Skeletal muscle tissue (tissue), 4 donors: ENCODE data around the gene DSCAM. TPM values are rescaled to one million over a fixed set of nuclear protein-coding genes. Genes with fewer than 3 reads are reported as not detected.

ENCODE experiments used
- H3K27ac ChIP-seq: one replicate; pipeline ENCODE4 v1.7.0; 2013; ENCODE audit warnings: mild to moderate bottlenecking, low read depth, low read length, inconsistent platforms
- H3K27me3 ChIP-seq, 3 donors: one replicate each; pipeline ENCODE4 v1.7.0; 2013; ENCODE audit warnings: low read length in 3 of 3; ENCODE audit not compliant: control insufficient read depth in 3 of 3, insufficient read depth in 3 of 3
- H3K36me3 ChIP-seq, 3 donors: one replicate each; pipeline ENCODE4 v1.7.0; 2013; ENCODE audit warnings: low read length in 3 of 3; ENCODE audit not compliant: control insufficient read depth in 3 of 3, insufficient read depth in 3 of 3
- H3K4me1 ChIP-seq, 3 donors: one replicate each; pipeline ENCODE4 v1.7.0; 2013; ENCODE audit warnings: low read length in 3 of 3, mild to moderate bottlenecking in 3 of 3; ENCODE audit not compliant: control insufficient read depth in 3 of 3, insufficient read depth in 3 of 3
- H3K4me3 ChIP-seq, 3 donors: one replicate each; pipeline ENCODE4 v1.7.0; 2013; ENCODE audit warnings: low read length in 3 of 3
- H3K9ac ChIP-seq, 3 donors: one replicate each; pipeline ENCODE4 v1.7.0; 2013; ENCODE audit warnings: low read length in 3 of 3, mild to moderate bottlenecking in 3 of 3, moderate library complexity in 2 of 3, low read depth in 1 of 3
- H3K9me3 ChIP-seq, 3 donors: one replicate each; pipeline ENCODE4 v1.7.0; 2013; ENCODE audit warnings: low read length in 3 of 3; ENCODE audit not compliant: control insufficient read depth in 3 of 3
- total RNA-seq: library from RNA; depleted of rRNA; stranded (reverse); fragments of >200 nt; gene quantifications from one replicate; pipeline ENCODE4 v1.2.3, GENCODE V29; 2014
- donor health status: Osteomylitis.

Gene DSCAM
- total RNA-seq, 1 donor from 2014 or later = 0.52 TPM

- peaks cover 0 to 5% (median 2%) of the 10 kb centered on the region in 3 donors for H3K9me3 ChIP-seq
Measured at GRCh38 chr21:40316104-40316503, 530.9 kb downstream of the DSCAM start.

GRCh38 chr21:40315626-40316025, 531.3 kb downstream of the DSCAM start:
- Histone ChIP-seq H3K4me1 (no peaks in the 10 kb centered on the region), H3K4me3 (no peak overlapping the region), H3K9ac (no peak overlapping the region), H3K9me3 (peaks cover 0 to 5% (median 2%) of the 10 kb centered on the region in 3 donors), H3K27me3 (no peaks in the 10 kb centered on the region), H3K36me3 (no peaks in the 10 kb centered on the region), H3K27ac (no peak overlapping the region)

More at GRCh38 chr21:40316104-40316503, 530.9 kb downstream of the DSCAM start:
- Histone ChIP-seq H3K27me3 (no peaks in the 10 kb centered on the region), H3K9ac (no peak overlapping the region), H3K27ac (no peak overlapping the region), H3K4me1 (no peaks in the 10 kb centered on the region), H3K36me3 (no peaks in the 10 kb centered on the region), H3K4me3 (no peak overlapping the region)

GRCh38 chr21:40313260-40313659, 533.7 kb downstream of the DSCAM start:
- no peaks in the 10 kb centered on the region for H3K4me1 ChIP-seq
- H3K9me3 ChIP-seq = peaks cover 0 to 4% (median 3%) of the 10 kb centered on the region in 3 donors
- H3K27ac ChIP-seq = no peak overlapping the region
- no peak overlapping the region for H3K9ac ChIP-seq
- no peak overlapping the region for H3K4me3 ChIP-seq
- no peaks in the 10 kb centered on the region for H3K27me3 ChIP-seq
- no peaks in the 10 kb centered on the region for H3K36me3 ChIP-seq

- no peaks in the 10 kb centered on the region for H3K36me3 ChIP-seq
- no peaks in the 10 kb centered on the region for H3K4me1 ChIP-seq
- no peak overlapping the region for H3K4me3 ChIP-seq
- H3K9me3 ChIP-seq = no peaks in the 10 kb centered on the region
- no peak overlapping the region for H3K9ac ChIP-seq
- no peak overlapping the region for H3K27ac ChIP-seq
- H3K27me3 ChIP-seq = no peaks in the 10 kb centered on the region
Measured at GRCh38 chr21:40300300-40300699, 546.7 kb downstream of the DSCAM start.

GRCh38 chr21:40299451-40299850, 547.5 kb downstream of the DSCAM start:
- H3K9ac ChIP-seq = no peak overlapping the region
- no peak overlapping the region for H3K27ac ChIP-seq
- no peak overlapping the region for H3K4me3 ChIP-seq
- H3K27me3 ChIP-seq = no peaks in the 10 kb centered on the region
- no peaks in the 10 kb centered on the region for H3K4me1 ChIP-seq
- no peaks in the 10 kb centered on the region for H3K36me3 ChIP-seq
- H3K9me3 ChIP-seq = no peaks in the 10 kb centered on the region

GRCh38 chr21:40294345-40294744, 552.6 kb downstream of the DSCAM start:
- no peaks in the 10 kb centered on the region for H3K9me3 ChIP-seq

GRCh38 chr21:40291560-40291959, 555.4 kb downstream of the DSCAM start:
- Histone ChIP-seq H3K4me3 (no peak overlapping the region), H3K9ac (no peak overlapping the region), H3K27ac (no peak overlapping the region), H3K36me3 (no peaks in the 10 kb centered on the region), H3K4me1 (no peaks in the 10 kb centered on the region), H3K27me3 (no peaks in the 10 kb centered on the region), H3K9me3 (no peaks in the 10 kb centered on the region)

More at GRCh38 chr21:40294345-40294744, 552.6 kb downstream of the DSCAM start:
- no peaks in the 10 kb centered on the region for H3K36me3 ChIP-seq
- no peak overlapping the region for H3K4me3 ChIP-seq
- no peak overlapping the region for H3K9ac ChIP-seq
- H3K27ac ChIP-seq = no peak overlapping the region
- no peaks in the 10 kb centered on the region for H3K27me3 ChIP-seq
- no peaks in the 10 kb centered on the region for H3K4me1 ChIP-seq

GRCh38 chr21:40284409-40284808, 562.5 kb downstream of the DSCAM start:
- no peak overlapping the region for H3K9ac ChIP-seq

GRCh38 chr21:40282912-40283886, 563.8 kb downstream of the DSCAM start:
- no peak overlapping the region for H3K9ac ChIP-seq
- no peak overlapping the region for H3K4me3 ChIP-seq
- no peaks in the 10 kb centered on the region for H3K4me1 ChIP-seq
- H3K27ac ChIP-seq = no peak overlapping the region
- H3K36me3 ChIP-seq = no peaks in the 10 kb centered on the region
- peaks cover 0 to 4% (median 0%) of the 10 kb centered on the region in 3 donors for H3K27me3 ChIP-seq
- H3K9me3 ChIP-seq = no peaks in the 10 kb centered on the region

More at GRCh38 chr21:40284409-40284808, 562.5 kb downstream of the DSCAM start:
- H3K27ac ChIP-seq = no peak overlapping the region
- no peaks in the 10 kb centered on the region for H3K9me3 ChIP-seq
- H3K27me3 ChIP-seq = peaks cover 0 to 4% (median 0%) of the 10 kb centered on the region in 3 donors
- H3K4me3 ChIP-seq = no peak overlapping the region
- no peaks in the 10 kb centered on the region for H3K36me3 ChIP-seq
- no peaks in the 10 kb centered on the region for H3K4me1 ChIP-seq

- Histone ChIP-seq H3K4me3 (no peak overlapping the region), H3K9me3 (peaks cover 0 to 2% (median 0%) of the 10 kb centered on the region in 3 donors), H3K36me3 (no peaks in the 10 kb centered on the region), H3K27me3 (no peaks in the 10 kb centered on the region), H3K4me1 (no peaks in the 10 kb centered on the region), H3K9ac (no peak overlapping the region), H3K27ac (no peak overlapping the region)
Measured at GRCh38 chr21:40278345-40278744, 568.6 kb downstream of the DSCAM start.
